ENCODE data around the gene VPS35L.
"Not testable (repeated sequence)": the region's sequence is repeated elsewhere in the genome, so short reads cannot be mapped to it uniquely, and the experiment has no call there.

VPS35L gene

DNA sequence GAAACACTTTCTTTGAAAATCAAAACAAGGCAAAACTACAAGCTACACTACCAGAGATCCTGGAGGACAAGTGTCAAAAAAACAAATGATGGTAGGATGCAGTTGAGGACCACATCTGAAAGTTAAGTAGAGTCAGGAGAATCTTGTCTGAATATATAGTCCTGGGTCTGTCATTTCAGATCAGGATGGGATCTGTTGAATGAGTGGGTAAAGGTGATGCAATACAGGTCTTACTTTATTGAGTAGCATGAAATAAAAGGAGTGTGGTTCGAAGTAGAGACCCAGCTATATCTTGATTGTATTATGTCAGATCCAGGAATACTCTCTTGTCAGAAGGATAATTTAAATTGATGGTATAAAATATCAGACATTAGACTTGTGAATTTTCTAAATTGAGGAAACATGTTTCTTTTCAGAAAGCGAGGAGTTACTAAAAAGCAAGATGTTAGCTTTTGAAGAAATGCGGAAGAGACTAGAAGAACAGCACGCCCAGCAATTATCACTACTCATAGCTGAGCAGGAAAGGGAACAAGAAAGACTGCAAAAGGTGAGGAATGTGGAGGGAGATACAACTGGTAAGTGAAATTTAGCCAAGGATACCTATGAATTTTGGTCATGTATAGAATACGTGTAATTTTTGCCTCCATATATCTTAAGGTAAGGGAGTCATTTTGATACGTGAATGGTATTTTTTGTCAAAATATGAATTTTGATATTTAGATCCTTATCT is 15.1 kb upstream of the VPS35L start:
- TF ChIP-seq CTCF (IDR thresholded peaks at IDR 0.05; ENCODE audit: low read depth, low read length): no peak

GRCh38 chr16:19542138-19542821 is 13.2 kb upstream of the VPS35L start:
- TF ChIP-seq CTCF (IDR thresholded peaks at IDR 0.05; ENCODE audit: low read depth, low read length): no peak
- no peak overlapping the region for H3K4me3 ChIP-seq (ENCODE audit: low read depth, low read length)

More for the DNA sequence above, 15.1 kb upstream of the VPS35L start:
- H3K4me3 ChIP-seq (ENCODE audit: low read depth, low read length): no peak overlapping the region

- not testable (repeated sequence) for H3K4me3 ChIP-seq (ENCODE audit: low read depth, low read length)
Observed at GRCh38 chr16:19543278-19543996, 12.1 kb upstream of the VPS35L start.

DNA sequence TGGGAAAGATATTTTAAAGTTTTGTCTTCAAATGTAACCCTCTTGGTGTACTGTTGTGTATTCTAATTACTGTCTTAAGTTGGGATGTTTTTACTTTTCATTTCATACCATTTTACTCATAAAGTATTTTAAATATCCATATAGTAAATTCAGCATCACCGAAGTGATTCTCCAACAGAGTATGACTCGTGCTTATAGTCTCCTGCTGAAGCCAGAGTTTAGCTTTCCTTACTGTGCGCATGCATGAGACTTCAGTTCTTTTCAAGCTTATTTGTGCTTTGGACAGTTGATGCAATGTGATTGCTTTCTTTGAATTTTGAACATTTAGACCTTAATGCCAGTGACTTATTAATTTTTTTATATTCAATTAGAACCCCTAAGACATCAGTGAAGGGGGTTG is 7.4 kb upstream of the VPS35L start:
- no peak for TF ChIP-seq CTCF (IDR thresholded peaks at IDR 0.05; ENCODE audit: low read depth, low read length)
- no peak overlapping the region for H3K4me3 ChIP-seq (ENCODE audit: low read depth, low read length)

DNA sequence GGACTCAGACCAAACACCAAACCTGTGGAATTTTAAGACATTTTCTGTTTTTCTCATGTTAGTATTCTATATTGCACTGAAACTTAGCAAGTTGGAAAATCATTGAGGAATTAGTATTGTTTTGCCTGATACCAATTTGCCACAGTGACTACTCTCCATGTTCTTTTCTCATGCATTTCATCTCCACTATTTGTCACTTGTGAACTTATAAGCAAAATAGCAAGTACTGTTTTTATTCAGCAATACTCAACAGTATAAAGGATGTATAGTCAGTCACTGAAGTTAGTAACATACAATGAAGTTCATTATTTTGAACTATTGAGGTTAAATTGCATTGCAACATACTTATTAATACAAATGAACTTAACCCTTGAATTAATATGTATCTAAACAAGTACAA is 5.8 kb upstream of the VPS35L start:
- TF ChIP-seq CTCF (IDR thresholded peaks at IDR 0.05; ENCODE audit: low read depth, low read length): no peak

DNA sequence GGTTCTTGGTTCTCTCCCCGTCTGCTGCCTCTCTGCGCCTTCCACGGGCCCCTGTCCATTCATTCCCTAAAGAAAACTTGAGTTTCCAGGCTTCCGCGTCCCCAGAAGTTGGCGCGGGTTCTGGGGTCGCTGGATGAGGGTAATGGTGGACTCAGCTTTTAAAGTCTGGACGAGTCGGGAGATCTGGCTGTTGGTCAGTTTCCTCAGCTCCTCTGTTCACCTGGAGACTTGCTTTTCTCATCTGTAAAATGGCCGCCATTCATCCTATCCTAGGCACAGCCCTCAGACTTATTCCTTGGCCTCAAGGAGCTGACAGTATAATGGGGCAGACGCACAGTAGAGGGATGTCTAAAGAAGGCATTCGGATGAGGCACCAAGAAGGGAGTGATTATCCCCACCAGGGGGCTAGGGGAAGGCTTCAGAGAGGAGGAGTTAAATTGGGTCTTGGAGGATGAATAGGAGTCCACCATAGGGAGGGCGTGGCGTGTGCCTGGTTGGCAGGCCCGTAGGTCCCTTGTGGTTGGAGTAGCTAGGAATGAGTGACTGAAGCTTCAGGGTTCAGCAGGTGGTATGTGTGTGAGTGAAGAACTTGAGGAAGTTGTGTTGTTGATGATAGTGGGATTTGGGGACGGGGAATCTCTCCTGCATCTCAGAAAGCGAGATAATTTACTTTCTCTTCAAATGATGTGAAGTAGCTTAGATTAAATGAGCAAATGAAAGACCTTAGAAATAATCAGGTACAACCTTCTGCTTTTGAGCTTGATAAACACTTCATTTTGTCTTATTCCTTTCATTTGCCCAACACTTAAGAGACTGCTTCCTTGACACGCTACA is 652 bp downstream of the VPS35L start:
- no peak for TF ChIP-seq CTCF (IDR thresholded peaks at IDR 0.05; ENCODE audit: low read depth, low read length)
- peak overlapping the region; percentile 89 for H3K4me3 ChIP-seq (ENCODE audit: low read depth, low read length)

More for the DNA sequence above, 5.8 kb upstream of the VPS35L start:
- no peak overlapping the region for H3K4me3 ChIP-seq (ENCODE audit: low read depth, low read length)

DNA sequence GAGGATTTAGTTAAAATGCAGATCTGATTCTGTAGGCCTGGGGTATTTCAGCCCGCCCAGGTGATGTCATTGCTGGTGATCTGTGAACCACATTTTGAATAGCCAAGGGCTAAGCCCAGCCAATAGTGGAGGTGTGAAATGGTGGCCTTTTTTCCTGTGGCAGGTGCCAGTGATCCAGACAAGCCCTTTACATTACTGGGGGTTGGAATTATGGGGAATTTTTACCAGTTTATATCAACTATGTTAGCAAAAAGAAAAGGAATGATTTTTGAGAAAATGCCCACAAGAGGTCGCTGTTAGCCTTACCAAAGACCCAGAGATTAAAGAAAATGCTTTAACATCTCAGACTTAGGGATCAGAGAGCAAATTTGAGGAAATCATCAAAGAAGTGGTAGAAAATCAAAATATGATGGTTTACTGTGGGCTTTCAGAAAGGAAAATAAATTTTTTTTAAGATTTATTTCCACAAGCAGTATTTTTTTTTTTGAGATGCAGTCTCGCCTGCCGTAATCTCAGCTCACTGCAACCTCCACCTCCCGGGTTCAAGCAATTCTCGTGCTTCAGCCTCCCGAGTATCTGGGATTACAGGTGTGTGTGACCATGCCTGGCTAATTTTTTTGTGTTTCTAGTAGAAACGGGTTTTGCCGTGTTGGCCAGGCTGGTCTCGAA is 3.9 kb downstream of the VPS35L start:
- TF ChIP-seq CTCF (IDR thresholded peaks at IDR 0.05; ENCODE audit: low read depth, low read length): peak; percentile 33; the same call in 1 of the 2 replicates
- H3K4me3 ChIP-seq (ENCODE audit: low read depth, low read length): no peak overlapping the region
